Right hindlimb (tissue), 1 donor: ENCODE results near the gene OR13C5.
"Not testable (repeated sequence)": the region's sequence is repeated elsewhere in the genome, so short reads cannot be mapped to it uniquely, and the experiment has no call there.

ENCODE experiments used
- DNase-seq: peaks from one replicate; pipeline ENCODE4 v3.0.0-alpha.2; 2018

The OR13C5 gene

DNA sequence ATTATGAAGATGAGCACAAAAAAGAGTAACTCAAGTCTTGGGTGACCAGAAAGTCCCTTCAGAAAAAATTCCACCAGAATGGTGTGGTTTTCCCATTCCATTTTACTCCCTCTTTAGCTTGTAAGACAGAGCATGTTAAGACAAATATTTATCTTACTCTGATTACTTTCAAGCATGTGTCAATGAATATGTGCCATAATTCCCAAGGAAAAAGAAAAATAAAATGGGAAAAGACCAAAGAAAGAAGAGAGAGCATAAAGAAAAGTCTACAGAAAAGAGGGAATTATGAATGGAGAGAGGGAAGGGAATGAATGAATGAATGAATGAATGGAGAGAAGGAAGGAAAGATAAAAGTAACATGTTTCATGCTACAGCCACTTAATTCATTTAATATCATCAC lies at the start of gene OR13C5:
Gene OR13C5, minus strand, starts transcription at position 101 of the 400 bp plus-strand sequence. Its CDS starts 0 bp downstream, at position 101.
- DNase-seq = not testable (repeated sequence)

DNA sequence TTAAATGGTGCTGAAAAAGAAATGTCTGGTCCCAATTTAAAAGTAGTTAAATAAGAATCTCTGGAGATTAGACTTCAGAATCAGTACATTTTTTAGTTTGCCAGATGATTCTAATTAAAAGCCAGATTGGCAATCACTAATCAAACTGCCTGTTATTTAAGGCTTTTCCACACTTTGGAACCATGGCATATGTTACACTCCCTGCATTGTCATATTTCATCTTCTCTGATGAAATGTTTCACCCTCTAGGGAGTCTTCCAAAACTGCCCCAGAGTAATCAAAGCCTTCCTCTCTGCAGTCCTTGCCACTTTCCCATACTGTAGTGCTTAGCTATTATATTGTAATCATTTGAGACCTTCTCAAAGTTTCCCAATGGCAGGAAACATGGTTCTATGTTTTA lies 36.2 kb upstream of the OR13C5 start:
- DNase-seq = no peak

DNA sequence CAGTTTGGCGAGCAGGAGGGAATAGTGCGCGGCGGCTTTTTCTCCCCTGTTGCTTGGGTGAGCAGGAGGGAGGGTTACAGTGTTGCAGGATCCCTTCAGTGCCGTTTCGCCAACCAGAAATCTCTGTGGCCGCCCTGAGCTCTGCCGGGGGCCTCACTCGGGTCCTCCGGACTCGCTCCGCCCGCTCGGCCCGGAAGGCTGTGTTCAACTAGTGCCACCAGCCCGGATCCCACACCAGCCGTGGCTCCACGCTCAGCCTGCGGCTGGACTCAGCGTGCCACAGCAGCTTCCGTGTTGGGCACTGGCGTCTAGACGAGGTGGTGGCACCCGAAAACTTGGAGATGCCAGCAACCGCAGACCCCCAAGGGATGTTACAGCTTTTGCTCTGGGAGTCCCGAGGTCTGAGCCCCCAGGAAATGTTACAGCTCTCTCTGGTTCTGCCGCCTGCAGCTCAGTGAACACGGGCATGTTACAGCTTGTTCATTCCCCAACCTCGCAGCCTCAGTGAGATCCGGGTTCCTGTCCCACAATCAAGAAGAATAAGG lies 34.8 kb upstream of the OR13C5 start:
- DNase-seq = no peak

- DNase-seq = not testable (repeated sequence)
These were observed 26.8 kb upstream of the OR13C5 start for GRCh38 chr9:104625964-104626363.

DNA sequence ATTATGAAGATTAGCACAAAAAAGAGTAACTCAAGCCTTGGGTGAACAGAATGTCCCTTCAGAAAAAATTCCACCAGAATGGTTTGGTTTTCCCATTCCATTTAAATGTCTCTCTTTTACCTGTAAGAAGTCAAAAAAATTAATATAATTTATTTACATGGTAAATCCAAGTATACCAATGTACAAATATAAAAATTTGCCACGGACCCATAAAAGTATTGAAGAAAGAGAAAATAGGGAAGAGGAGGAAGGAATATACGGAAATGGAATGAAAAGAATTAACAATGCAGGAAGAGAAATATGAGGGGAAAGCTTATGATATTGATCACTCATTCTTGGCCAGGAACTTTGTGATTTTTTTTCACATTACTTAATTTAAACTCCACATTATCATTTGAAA lies 18.9 kb upstream of the OR13C5 start, which contains the start of gene OR13C9:
Gene OR13C9, minus strand, starts transcription at position 101 of the 400 bp plus-strand sequence. Its CDS starts 0 bp downstream, at position 101.
- DNase-seq = no peak

GRCh38 chr9:104617418-104617817 lies 18.2 kb upstream of the OR13C5 start:
- no peak for DNase-seq

GRCh38 chr9:104611213-104611612 lies 12.0 kb upstream of the OR13C5 start:
- DNase-seq = no peak

- no peak for DNase-seq
These were observed 9.1 kb upstream of the OR13C5 start for GRCh38 chr9:104608336-104608735.

- DNase-seq = no peak
These were observed 6.9 kb upstream of the OR13C5 start for GRCh38 chr9:104606152-104606551.

GRCh38 chr9:104605527-104605926 lies 6.3 kb upstream of the OR13C5 start, which contains the start of gene OR13C2:
OR13C2 (minus strand) TSS chr9:104605627; CDS start chr9:104605627, 0 bp downstream.
- DNase-seq = not testable (repeated sequence)

- no peak for DNase-seq
These were observed 5.6 kb upstream of the OR13C5 start for GRCh38 chr9:104604801-104605200.

DNA sequence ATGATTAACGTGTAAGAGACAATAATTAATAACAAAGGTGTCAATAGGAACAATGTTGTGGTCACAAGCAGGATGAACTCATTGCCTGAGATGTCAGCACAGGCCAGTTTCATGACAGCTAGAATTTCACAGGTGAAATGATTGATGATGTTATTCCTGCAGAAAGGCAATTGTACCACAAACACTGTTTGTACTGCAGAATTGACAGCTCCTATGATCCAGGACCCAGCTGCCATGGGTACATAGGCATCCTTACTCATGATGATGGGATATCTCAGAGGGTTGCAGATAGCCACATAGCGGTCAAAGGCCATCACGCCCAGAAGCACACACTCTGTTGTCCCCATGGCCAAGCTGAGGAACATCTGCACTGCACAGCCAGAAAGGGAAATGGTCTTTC lies 464 bp downstream of the OR13C5 start:
- not testable (repeated sequence) for DNase-seq

DNA sequence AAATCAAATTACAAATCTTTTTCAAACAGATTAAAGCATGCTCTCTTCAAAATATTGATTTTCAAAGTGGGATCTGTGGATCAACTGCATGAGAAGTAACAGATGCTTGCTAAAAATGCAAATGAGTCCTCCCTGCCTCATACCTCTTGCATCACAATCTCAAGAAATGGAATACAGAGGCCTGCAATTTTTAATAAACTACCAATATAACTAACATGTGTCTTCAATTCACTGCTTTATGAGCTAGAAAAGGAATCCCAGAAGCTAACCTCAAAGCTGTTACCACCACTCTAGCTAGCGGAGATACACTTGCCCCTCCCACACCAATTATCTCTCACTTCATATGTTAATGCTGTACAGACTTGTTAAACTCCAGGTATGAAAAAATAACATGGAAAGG lies 9.6 kb downstream of the OR13C5 start:
- DNase-seq = no peak

- DNase-seq = peak; percentile 54
These were observed 12.6 kb downstream of the OR13C5 start for GRCh38 chr9:104586496-104587180.

DNA sequence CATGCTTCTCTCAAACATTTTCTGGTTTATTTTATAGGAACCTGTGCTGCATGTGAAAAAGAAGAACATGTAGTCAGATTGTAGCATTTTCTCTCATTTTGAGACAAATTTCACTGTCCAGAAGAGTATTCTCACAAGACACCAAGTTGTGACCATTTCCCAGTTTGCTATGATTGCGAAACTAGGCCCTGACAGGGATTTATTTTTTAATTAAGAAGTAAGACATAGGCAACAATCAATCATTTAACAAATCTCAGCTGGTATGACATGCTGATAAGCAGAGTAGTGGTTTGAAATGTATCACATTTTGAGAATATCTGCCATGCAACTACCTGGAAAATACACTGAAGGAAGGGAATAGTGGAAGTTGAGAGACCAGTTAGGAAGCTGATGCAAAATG lies 18.7 kb downstream of the OR13C5 start:
- no peak for DNase-seq

- DNase-seq = no peak
These were observed 21.9 kb downstream of the OR13C5 start for GRCh38 chr9:104577263-104577662.

- DNase-seq = no peak
These were observed 23.8 kb downstream of the OR13C5 start for GRCh38 chr9:104575456-104575855.

GRCh38 chr9:104572612-104573011 lies 26.6 kb downstream of the OR13C5 start:
- no peak for DNase-seq

- DNase-seq = no peak
These were observed 30.3 kb downstream of the OR13C5 start, which contains the start of gene OR13C8 for GRCh38 chr9:104568868-104569267. OR13C8 (plus strand) TSS chr9:104569168; CDS start chr9:104569168, 0 bp downstream.

DNA sequence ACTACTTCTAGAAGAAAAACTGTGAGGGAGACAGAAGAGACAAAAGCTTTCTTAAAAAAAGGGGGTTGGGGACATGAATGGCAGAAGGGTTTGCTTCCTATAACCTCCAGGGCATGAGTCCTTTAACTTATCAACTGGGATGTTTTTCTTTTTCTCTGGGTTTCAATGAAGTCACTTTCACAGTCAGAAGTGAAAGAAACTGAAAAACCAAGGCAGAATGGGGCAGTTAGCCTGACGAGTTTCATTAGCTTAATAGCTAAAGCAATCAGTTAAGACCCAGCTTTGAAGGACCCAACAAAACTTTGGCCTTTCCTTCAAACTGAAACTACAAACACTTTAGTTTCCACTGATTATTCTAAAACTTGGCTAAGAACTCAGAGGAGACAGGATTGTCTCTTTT lies 34.9 kb downstream of the OR13C5 start:
- no peak for DNase-seq

DNA sequence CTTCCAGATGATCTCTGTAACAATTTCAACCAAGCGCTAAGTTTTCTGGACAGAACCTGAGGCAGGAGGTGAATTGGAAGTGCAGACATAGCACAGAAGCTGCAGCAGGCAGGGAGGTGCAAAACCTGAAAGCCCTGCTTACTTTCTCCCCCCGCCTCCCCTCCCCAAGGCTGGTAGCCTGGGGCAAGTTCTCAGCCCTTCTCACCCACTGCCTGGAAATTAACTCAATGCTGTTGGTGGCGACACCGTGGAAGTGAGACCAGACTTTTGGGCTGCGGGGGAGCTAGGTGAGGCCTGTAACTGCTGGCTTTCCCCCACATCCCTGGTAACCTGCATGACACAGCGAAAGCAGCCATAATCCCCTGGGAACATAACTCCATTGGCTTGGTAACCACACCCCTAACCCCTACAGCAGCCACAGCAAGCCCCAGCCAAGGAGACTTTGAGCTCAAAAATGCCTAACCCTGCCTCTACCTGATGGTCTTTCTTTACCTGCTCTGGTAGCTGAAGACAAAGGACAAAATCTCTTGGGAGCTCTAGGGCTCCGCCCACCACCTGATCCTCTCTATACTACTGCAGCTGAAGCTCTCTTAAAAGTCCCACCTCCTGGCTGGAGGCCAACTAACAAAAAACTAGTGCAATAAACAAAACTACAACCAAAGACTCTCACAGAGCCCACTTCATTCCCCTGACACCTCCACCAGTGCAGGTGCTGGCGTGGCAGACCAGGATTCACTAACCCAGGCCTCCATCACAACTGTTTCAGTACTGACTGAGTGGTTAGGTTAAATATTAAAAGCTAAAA lies 42.2 kb downstream of the OR13C5 start:
- no peak for DNase-seq

GRCh38 chr9:104555521-104555920 lies 43.7 kb downstream of the OR13C5 start:
- DNase-seq = no peak

- no peak for DNase-seq
These were observed 46.0 kb downstream of the OR13C5 start for GRCh38 chr9:104553261-104553660.
